K562 (cell line): ENCODE measurements around the gene E2F1. TPM values are rescaled to one million over a fixed set of nuclear protein-coding genes. Genes with fewer than 3 reads are reported as not detected.

Experiments
- ATAC-seq: fragments of 200-7000 bp; cut with Tn5 transposase; 3 replicates; pipeline ENCODE4 v1.9.1; 2020; ENCODE audit warnings: moderate library complexity
- BruUV-seq: library from RNA; stranded (reverse); fragments of 400-500 nt; replicated peaks from 2 replicates; lab custom pipeline; 2021; lab: Mats Ljungman, UMichigan
- CTCF ChIA-PET: fragments of 300-600 bp; formaldehyde crosslinking; extraction: SDS; loops from one replicate; lab custom pipeline; 2021; ENCODE audit warnings: low intra/inter-chr PET ratio; lab: Yijun Ruan, JAX
- POLR2A ChIA-PET: fragments of 300-600, 350-650 bp; sonication (Branson Sonifier 250); formaldehyde crosslinking; extraction: SDS; loops from one replicate; lab custom pipeline; 2021; ENCODE audit warnings: antibody characterized with exemption, inconsistent platforms; lab: Yijun Ruan, JAX
- DNase-seq, 4 experiments: peaks; one replicate each; pipeline versions ENCODE4 v3.0.0 to v3.0.0-alpha.2; 2011 to 2018; ENCODE audit warnings: low spot score in 3 of 4, mixed read lengths in 3 of 4; ENCODE audit errors: extremely low read depth in 1 of 4
- FAIRE-seq: peaks from 2 replicates; lab custom pipeline; 2011; peaks lifted over from hg19 to GRCh38; lab: Jason Lieb, UNC
- H2AFZ ChIP-seq: 2 replicates; pipeline ENCODE4 v1.6.0; 2011; ENCODE audit warnings: low read depth, low read length, control low read depth, inconsistent platforms
- H3K27ac ChIP-seq: fragments of 200-600 bp; 3 replicates; pipeline ENCODE4 v1.8.0; 2011; ENCODE audit warnings: low read depth, mild to moderate bottlenecking, control low read depth, inconsistent platforms, low read length, moderate library complexity, mixed read lengths; ENCODE audit errors: extremely low read depth
- H3K27me3 ChIP-seq, 2 experiments: fragments of 300-600 bp in 1 of 2; 2 replicates in 1 of 2; 3 replicates in 1 of 2; pipeline versions ENCODE4 v1.6.0 to v1.8.0; 2011; ENCODE audit warnings: inconsistent platforms in 2 of 2, low read length in 2 of 2, mild to moderate bottlenecking in 1 of 2, mixed read lengths in 1 of 2, moderate library complexity in 1 of 2; ENCODE audit not compliant: control insufficient read depth in 2 of 2, insufficient read depth in 2 of 2
- H3K36me3 ChIP-seq: fragments of 300-600 bp; 3 replicates; pipeline ENCODE4 v1.8.0; 2011; ENCODE audit warnings: mild to moderate bottlenecking, low read length, inconsistent platforms; ENCODE audit not compliant: control insufficient read depth, insufficient read depth
- H3K4me1 ChIP-seq, 2 experiments: fragments of 200-600 bp in 1 of 2; replicated peaks in 1 of 2; 2 replicates in 1 of 2; 3 replicates in 1 of 2; pipeline versions ENCODE4 v1.5.1 to v1.8.0; 2011; ENCODE audit warnings: inconsistent platforms in 2 of 2, low read length in 2 of 2, mild to moderate bottlenecking in 1 of 2, mixed read lengths in 1 of 2, moderate library complexity in 1 of 2; ENCODE audit not compliant: control insufficient read depth in 2 of 2, insufficient read depth in 2 of 2
- H3K4me2 ChIP-seq: 2 replicates; pipeline ENCODE4 v1.6.1; 2011; ENCODE audit warnings: low read length, control low read depth, inconsistent platforms, mixed read lengths; ENCODE audit not compliant: insufficient read depth
- H3K4me3 ChIP-seq: fragments of 200-600 bp; sonication (generic), shearing (Covaris generic); 2 replicates; pipeline ENCODE4 v1.5.1; 2016; ENCODE audit warnings: control low read depth, inconsistent platforms
- H3K79me2 ChIP-seq: fragments of 200-600 bp; 3 replicates; pipeline ENCODE4 v1.8.0; 2011; ENCODE audit warnings: low read length, inconsistent platforms; ENCODE audit not compliant: control insufficient read depth, insufficient read depth
- H3K9ac ChIP-seq, 2 experiments: 2 replicates each; pipeline versions ENCODE4 v1.6.0 to v1.6.1; 2011; ENCODE audit warnings: low read depth in 2 of 2, low read length in 2 of 2, control low read depth in 1 of 2, inconsistent platforms in 1 of 2, mild to moderate bottlenecking in 1 of 2, mixed read lengths in 1 of 2; ENCODE audit not compliant: insufficient read depth in 1 of 2
- H3K9me1 ChIP-seq: one replicate; pipeline ENCODE4 v1.6.0; 2011; ENCODE audit warnings: inconsistent platforms, mild to moderate bottlenecking, low read length, moderate library complexity; ENCODE audit not compliant: control insufficient read depth, insufficient read depth
- H3K9me3 ChIP-seq: replicated peaks from 2 replicates; pipeline ENCODE4 v1.5.1; 2011; ENCODE audit warnings: low read depth, low read length, inconsistent platforms; ENCODE audit not compliant: control insufficient read depth, insufficient read depth
- H4K20me1 ChIP-seq: replicated peaks from 2 replicates; pipeline ENCODE4 v1.6.1; 2011; ENCODE audit warnings: low read length, inconsistent platforms, mixed read lengths; ENCODE audit not compliant: control insufficient read depth, insufficient read depth
- CTBP1 ChIP-seq: fragments of 450-650 bp; IDR thresholded peaks from 2 replicates; pipeline ENCODE4 v1.6.1; 2016; ENCODE audit warnings: borderline replicate concordance
- KAT2B ChIP-seq: IDR thresholded peaks from one replicate; pipeline ENCODE4 v1.6.1; 2012; ENCODE audit warnings: low read depth, mild to moderate bottlenecking, control low read depth, inconsistent platforms, low read length, moderate library complexity
- MEF2D ChIP-seq: conservative IDR thresholded peaks from 2 replicates; pipeline ENCODE4 v1.6.1; 2016; ENCODE audit warnings: low read depth, missing genetic modification characterization, missing compliant biosample characterization
- NBN ChIP-seq: fragments of 450-650 bp; IDR thresholded peaks from 2 replicates; pipeline ENCODE4 v1.6.1; 2016; ENCODE audit warnings: low read depth, mild to moderate bottlenecking
- NEUROD1 ChIP-seq: fragments of 150-350 bp; IDR thresholded peaks from 2 replicates; pipeline ENCODE4 v1.6.1; 2014; ENCODE audit warnings: borderline replicate concordance, low read length, low read depth; ENCODE audit not compliant: partially characterized antibody
- POLR2A ChIP-seq: fragments of 450-650 bp; conservative IDR thresholded peaks from 2 replicates; pipeline ENCODE4 v1.6.1; 2016
- RBM25 ChIP-seq: fragments of 200-400 bp; formaldehyde crosslinking; IDR thresholded peaks from 2 replicates; pipeline ENCODE4 v1.6.1; 2018; ENCODE audit warnings: low read length, low read depth, moderate library complexity; ENCODE audit not compliant: severe bottlenecking
- STAT5A ChIP-seq: IDR thresholded peaks from 2 replicates; pipeline ENCODE4 v1.6.1; 2012; ENCODE audit warnings: low read length, inconsistent platforms, borderline replicate concordance
- USF2 ChIP-seq: sonication (generic); formaldehyde crosslinking; IDR thresholded peaks from 2 replicates; pipeline ENCODE4 v1.5.0; 2020; ENCODE audit warnings: missing genetic modification reagents
- WGBS: fragments of 100-300 bp; shearing (Covaris generic); methylation state at CpG from one replicate; pipeline ENCODE4 v1.1.6; 2016; ENCODE audit warnings: low coverage, mixed read lengths; ENCODE audit not compliant: insufficient coverage; ENCODE audit errors: missing lambda C conversion rate; 5-methylcytosine and 5-hydroxymethylcytosine counted together
- in situ Hi-C: fragments of 300-500 bp; cut with MboI; formaldehyde crosslinking; loops from 4 replicates; pipeline ENCODE4 v1.15.0; 2018; ENCODE audit warnings: inconsistent platforms, mixed read lengths
- intact Hi-C: fragments of 100-400 bp; cut with micrococcal nuclease; formaldehyde crosslinking; loops from 2 replicates; pipeline ENCODE4 v1.14.2; 2022
- polyA plus RNA-seq, 8 experiments: library from polyadenylated mRNA; depleted of rRNA in 4 of 8; stranded (reverse) in 5 of 8; unstranded in 3 of 8; fragments of >200 nt; fragmentation: Nextera tagmentation in 2 of 8; fragmentation: Illumina TruSeq in 1 of 8; extraction: Ambion mirVana in 2 of 8; extraction: Trizol in 1 of 8; gene quantifications; 2 replicates each; pipeline versions ENCODE4 v1.2.1 to v1.2.3, GENCODE V29; 2011 to 2014; ENCODE audit warnings: inconsistent platforms in 1 of 8, missing spikeins in 1 of 8
- total RNA-seq, 7 experiments: library from RNA; depleted of rRNA in 6 of 7; stranded (reverse); fragments of >200 nt in 6 of 7; fragmentation: Illumina TruSeq in 2 of 7; extraction: Trizol in 2 of 7; gene quantifications; 2 replicates each; pipeline versions ENCODE4 v1.2.1 to v1.2.3, GENCODE V29; 2011 to 2021; ENCODE audit warnings: low replicate concordance in 1 of 7

E2F1 gene
- total and polyA plus RNA-seq, 9 of the 15 experiments (the other 6 are each of a cell fraction or from before 2014, with no cell fraction given): 0.14 to 30.6 (median 13.1) TPM

- peak; percentile 30; the same call in 1 of the 2 replicates for TF ChIP-seq CTBP1
Measured at GRCh38 chr20:33733654-33734576, 47.7 kb upstream of the E2F1 start (continued).

DNA sequence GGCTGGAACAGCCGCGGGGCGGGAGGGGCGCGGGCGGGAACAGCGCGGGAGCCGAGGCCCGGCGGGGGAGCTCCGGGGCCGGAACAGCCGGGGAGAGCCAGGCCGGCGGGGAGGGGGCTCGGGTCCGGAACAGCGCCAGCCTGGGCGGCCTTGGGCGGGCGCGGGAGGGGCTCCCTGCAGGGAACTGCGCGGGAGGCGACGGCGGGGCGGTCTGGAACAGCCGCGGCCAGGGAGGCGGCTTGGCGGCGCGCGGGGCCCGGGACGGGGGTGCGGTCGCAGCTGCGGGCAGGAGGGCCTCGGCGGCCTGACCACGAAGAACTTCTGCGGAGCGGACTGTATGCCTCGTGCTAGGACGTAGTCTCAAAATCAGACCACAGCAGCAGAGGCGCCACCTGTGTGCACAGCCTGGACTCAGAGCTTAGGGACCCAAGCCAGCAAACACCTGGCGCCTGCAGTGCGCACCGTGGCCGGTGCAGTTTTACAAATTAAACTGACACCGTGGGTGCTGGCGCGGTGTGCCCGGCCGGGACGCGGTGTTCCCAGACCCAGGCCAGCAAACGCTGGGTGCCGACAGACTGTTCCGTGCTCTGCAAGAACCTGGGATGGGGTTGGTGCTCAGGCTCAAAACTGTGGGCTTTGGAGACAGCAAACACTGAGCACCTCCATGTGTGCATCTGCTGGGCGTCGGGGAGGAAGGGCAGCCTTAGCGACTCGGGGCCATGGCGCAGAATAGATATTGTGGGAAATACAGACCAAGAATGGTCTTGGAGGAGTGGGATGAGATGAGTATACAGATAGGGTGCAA lies 46.2 kb upstream of the E2F1 start:
- in situ Hi-C loops (loop anchor here (5.0 kb wide), 1 partner anchor 270 kb away; no protein-coding TSS in a partner anchor), intact Hi-C loops (loop anchor here (2.0 to 5.0 kb wide), 3 partner anchors 45 to 80 kb away; partner anchors contain the start of genes ACTL10, CHMP4B and E2F1)
- H4K20me1 ChIP-seq: no peaks in the 10 kb centered on the region
- H3K9me1 ChIP-seq: no peaks in the 10 kb centered on the region
- ChIA-PET POLR2A (interaction anchor here (0.5 to 2.1 kb wide), 8 partner anchors 9 to 784 kb away, joined by 3 to 10 read pairs (median 3); partner anchors contain the start of genes DYNLRB1 and PXMP4), CTCF (interaction anchor here (0.6 to 1.1 kb wide), 3 partner anchors 47 to 178 kb away, joined by 3 to 4 read pairs (median 4); no protein-coding TSS in a partner anchor)
- H3K4me2 ChIP-seq: peak overlapping the region; percentile 89
- FAIRE-seq (no peak), ATAC-seq (peak; percentile 84), DNase-seq (peak in 3 of 4 experiments; percentile 84 to 92 (median 91))
- no peaks in the 10 kb centered on the region for H3K36me3 ChIP-seq
- no peaks in the 10 kb centered on the region for H3K27me3 ChIP-seq
- H3K27ac ChIP-seq: peak overlapping the region; percentile 75
- H3K4me1 ChIP-seq: peaks cover 20 to 33% of the 10 kb centered on the region in 2 experiments
- H3K9me3 ChIP-seq: peaks cover 5% of the 10 kb centered on the region; the same call in 1 of the 2 replicates
- H3K4me3 ChIP-seq: peak overlapping the region; percentile 49
- TSS peak; percentile 77 for BruUV-seq
- no peaks in the 10 kb centered on the region for H3K79me2 ChIP-seq
- WGBS: 2% methylated on average over 29 of the region's 68 CpGs
- H3K9ac ChIP-seq: peak overlapping the region; percentile 64 to 96
- H2AFZ ChIP-seq: peak overlapping the region; percentile 82
- TF ChIP-seq KAT2B (no peak), RBM25 (peak; percentile 59), NEUROD1 (peak; percentile 98), MEF2D (no peak), NBN (no peak), USF2 (no peak), STAT5A (no peak), POLR2A (peak; percentile 54; the same call in 1 of the 2 replicates)
